CD14-positive monocyte (primary cell): Measurements from ENCODE around the gene RAPGEF6. TPM values are rescaled to one million over a fixed set of nuclear protein-coding genes. Genes with fewer than 3 reads are reported as not detected.

ENCODE experiments used
- DNase-seq, 3 donors: peaks; one replicate each; pipeline ENCODE4 v3.0.0-alpha.2; 2011 to 2022
- H2AFZ ChIP-seq: 2 replicates; pipeline ENCODE4 v1.6.0; 2012; ENCODE audit warnings: mild to moderate bottlenecking, low read depth, low read length, inconsistent platforms; ENCODE audit not compliant: insufficient read depth, poor library complexity, severe bottlenecking
- H3K27ac ChIP-seq, 2 donors: 1 replicate in 1 of 2; 2 replicates in 1 of 2; pipeline ENCODE4 v1.5.1; 2012 to 2013; ENCODE audit warnings: low read length in 2 of 2, control low read depth in 1 of 2, inconsistent platforms in 1 of 2, low read depth in 1 of 2, mild to moderate bottlenecking in 1 of 2
- H3K27me3 ChIP-seq, 2 donors: one replicate each; pipeline versions ENCODE4 v1.6.0 to v1.6.1; 2011 to 2013; ENCODE audit warnings: low read length in 2 of 2; ENCODE audit not compliant: control insufficient read depth in 2 of 2, insufficient read depth in 2 of 2
- H3K36me3 ChIP-seq, 2 donors: replicated peaks in 1 of 2; 1 replicate in 1 of 2; 2 replicates in 1 of 2; pipeline versions ENCODE4 v1.5.1 to v1.6.1; 2012 to 2013; ENCODE audit warnings: low read length in 2 of 2, control low read depth in 1 of 2, inconsistent platforms in 1 of 2, mild to moderate bottlenecking in 1 of 2; ENCODE audit not compliant: insufficient read depth in 2 of 2, control insufficient read depth in 1 of 2
- H3K4me1 ChIP-seq, 2 donors: 1 replicate in 1 of 2; 2 replicates in 1 of 2; pipeline versions ENCODE4 v1.5.1 to v1.6.1; 2012 to 2013; ENCODE audit warnings: low read length in 2 of 2, control low read depth in 1 of 2, inconsistent platforms in 1 of 2, mild to moderate bottlenecking in 1 of 2, moderate library complexity in 1 of 2; ENCODE audit not compliant: insufficient read depth in 2 of 2, control insufficient read depth in 1 of 2
- H3K4me2 ChIP-seq: replicated peaks from 2 replicates; pipeline ENCODE3; 2012; ENCODE audit warnings: low read length, moderate library complexity, mild to moderate bottlenecking; ENCODE audit not compliant: poor library complexity, severe bottlenecking; ENCODE audit errors: extremely low read depth
- H3K4me3 ChIP-seq, 3 experiments: fragments of 200-600 bp in 1 of 3; sonication (generic) in 1 of 3; replicated peaks in 1 of 3; 1 replicate in 2 of 3; 2 replicates in 1 of 3; pipeline ENCODE4 v1.5.1; 2011 to 2013; ENCODE audit warnings: low read length in 3 of 3, mild to moderate bottlenecking in 3 of 3, control low read depth in 2 of 3, low read depth in 2 of 3, inconsistent platforms in 1 of 3, moderate library complexity in 1 of 3
- H3K79me2 ChIP-seq: 2 replicates; pipeline ENCODE4 v1.6.0; 2012; ENCODE audit warnings: mild to moderate bottlenecking, control low read depth, inconsistent platforms, low read length, moderate library complexity; ENCODE audit not compliant: insufficient read depth
- H3K9ac ChIP-seq: 2 replicates; pipeline ENCODE4 v1.6.0; 2017; ENCODE audit warnings: low read length, mild to moderate bottlenecking; ENCODE audit not compliant: insufficient read depth, poor library complexity, severe bottlenecking
- H3K9me3 ChIP-seq, 2 donors: replicated peaks in 1 of 2; 1 replicate in 1 of 2; 2 replicates in 1 of 2; pipeline versions ENCODE4 v1.5.1 to v1.6.1; 2012 to 2013; ENCODE audit warnings: low read length in 2 of 2, control low read depth in 1 of 2; ENCODE audit not compliant: control insufficient read depth in 1 of 2, insufficient read depth in 1 of 2
- H4K20me1 ChIP-seq: 2 replicates; pipeline ENCODE4 v1.6.0; 2012; ENCODE audit warnings: mild to moderate bottlenecking, low read length, control low read depth, moderate library complexity; ENCODE audit not compliant: insufficient read depth
- H3K27ac Mint-ChIP-seq, 7 donors: one replicate each; pipeline ENCODE4 v1.8.0; 2020; ENCODE audit warnings: mild to moderate bottlenecking in 7 of 7, mixed read lengths in 7 of 7, moderate library complexity in 6 of 7, inconsistent platforms in 2 of 7
- H3K27me3 Mint-ChIP-seq, 3 donors: one replicate each; pipeline ENCODE4 v1.8.0; 2021 to 2022; ENCODE audit warnings: low read depth in 3 of 3, mild to moderate bottlenecking in 3 of 3, mixed read lengths in 3 of 3, moderate library complexity in 3 of 3, inconsistent platforms in 1 of 3
- H3K36me3 Mint-ChIP-seq, 2 donors: one replicate each; pipeline ENCODE4 v1.8.0; 2020; ENCODE audit warnings: mixed read lengths in 2 of 2, inconsistent platforms in 1 of 2, mild to moderate bottlenecking in 1 of 2
- H3K4me1 Mint-ChIP-seq: one replicate; pipeline ENCODE4 v1.8.0; 2020; ENCODE audit warnings: mild to moderate bottlenecking, mixed read lengths
- H3K4me3 Mint-ChIP-seq, 2 donors: one replicate each; pipeline ENCODE4 v1.8.0; 2020; ENCODE audit warnings: mild to moderate bottlenecking in 2 of 2, mixed read lengths in 2 of 2, moderate library complexity in 1 of 2
- H3K9me3 Mint-ChIP-seq, 7 donors: one replicate each; pipeline ENCODE4 v1.8.0; 2020 to 2022; ENCODE audit warnings: mixed read lengths in 7 of 7, mild to moderate bottlenecking in 6 of 7, moderate library complexity in 6 of 7, inconsistent platforms in 2 of 7
- CTCF ChIP-seq: fragments of 200-600 bp; IDR thresholded peaks from one replicate; pipeline ENCODE4 v1.8.0; 2022; ENCODE audit warnings: antibody characterized with exemption, mild to moderate bottlenecking
- WGBS: methylation state at CpG from one replicate; pipeline ENCODE4 v1.1.5; 2013; ENCODE audit warnings: missing lambda C conversion rate; ENCODE audit not compliant: insufficient coverage; 5-methylcytosine and 5-hydroxymethylcytosine counted together
- intact Hi-C, 2 donors: fragments of 100-400 bp; cut with micrococcal nuclease; formaldehyde crosslinking; loops; one replicate each; pipeline versions ENCODE4 v1.15.0 to v1.15.1; 2023
- polyA minus RNA-seq: library from RNA; depleted of rRNA, polyadenylated mRNA; stranded (reverse); fragments of >200 nt; gene quantifications from 2 replicates; pipeline ENCODE4 v1.2.3, GENCODE V29; 2012
- polyA plus RNA-seq, 3 donors: library from polyadenylated mRNA; depleted of rRNA in 1 of 3; unstranded in 2 of 3; stranded (reverse) in 1 of 3; fragments of 300-500 nt in 2 of 3; fragments of >200 nt in 1 of 3; fragmentation: Illumina TruSeq in 2 of 3; gene quantifications; 1 replicate in 2 of 3; 2 replicates in 1 of 3; pipeline ENCODE4 v1.2.3, GENCODE V29; 2012 to 2021
- total RNA-seq, 12 experiments: library from RNA in 1 of 12; stranded (reverse) in 1 of 12; fragments of 120-200 nt in 1 of 12; gene quantifications; one replicate each; pipeline ENCODE4 v1.2.4 and lab custom pipeline; 2013 to 2026; ENCODE audit warnings: mixed read lengths in 6 of 12, inconsistent platforms in 1 of 12

The RAPGEF6 gene, protein sequence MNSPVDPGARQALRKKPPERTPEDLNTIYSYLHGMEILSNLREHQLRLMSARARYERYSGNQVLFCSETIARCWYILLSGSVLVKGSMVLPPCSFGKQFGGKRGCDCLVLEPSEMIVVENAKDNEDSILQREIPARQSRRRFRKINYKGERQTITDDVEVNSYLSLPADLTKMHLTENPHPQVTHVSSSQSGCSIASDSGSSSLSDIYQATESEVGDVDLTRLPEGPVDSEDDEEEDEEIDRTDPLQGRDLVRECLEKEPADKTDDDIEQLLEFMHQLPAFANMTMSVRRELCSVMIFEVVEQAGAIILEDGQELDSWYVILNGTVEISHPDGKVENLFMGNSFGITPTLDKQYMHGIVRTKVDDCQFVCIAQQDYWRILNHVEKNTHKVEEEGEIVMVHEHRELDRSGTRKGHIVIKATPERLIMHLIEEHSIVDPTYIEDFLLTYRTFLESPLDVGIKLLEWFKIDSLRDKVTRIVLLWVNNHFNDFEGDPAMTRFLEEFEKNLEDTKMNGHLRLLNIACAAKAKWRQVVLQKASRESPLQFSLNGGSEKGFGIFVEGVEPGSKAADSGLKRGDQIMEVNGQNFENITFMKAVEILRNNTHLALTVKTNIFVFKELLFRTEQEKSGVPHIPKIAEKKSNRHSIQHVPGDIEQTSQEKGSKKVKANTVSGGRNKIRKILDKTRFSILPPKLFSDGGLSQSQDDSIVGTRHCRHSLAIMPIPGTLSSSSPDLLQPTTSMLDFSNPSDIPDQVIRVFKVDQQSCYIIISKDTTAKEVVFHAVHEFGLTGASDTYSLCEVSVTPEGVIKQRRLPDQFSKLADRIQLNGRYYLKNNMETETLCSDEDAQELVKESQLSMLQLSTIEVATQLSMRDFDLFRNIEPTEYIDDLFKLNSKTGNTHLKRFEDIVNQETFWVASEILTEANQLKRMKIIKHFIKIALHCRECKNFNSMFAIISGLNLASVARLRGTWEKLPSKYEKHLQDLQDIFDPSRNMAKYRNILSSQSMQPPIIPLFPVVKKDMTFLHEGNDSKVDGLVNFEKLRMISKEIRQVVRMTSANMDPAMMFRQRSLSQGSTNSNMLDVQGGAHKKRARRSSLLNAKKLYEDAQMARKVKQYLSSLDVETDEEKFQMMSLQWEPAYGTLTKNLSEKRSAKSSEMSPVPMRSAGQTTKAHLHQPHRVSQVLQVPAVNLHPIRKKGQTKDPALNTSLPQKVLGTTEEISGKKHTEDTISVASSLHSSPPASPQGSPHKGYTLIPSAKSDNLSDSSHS (N-terminal part only)
- total RNA-seq (2013), result 15.8 TPM
- polyA plus RNA-seq (1 to 10 TPM; 2.9 to 4.8 (median 4.8) TPM), polyA minus RNA-seq (8.1 and 8.5 TPM in 2 replicates), total RNA-seq (lab: John Stamatoyannopoulos, UW) (9.9 to 19.1 (median 13.4) reads per million in 11 experiments)

DNA sequence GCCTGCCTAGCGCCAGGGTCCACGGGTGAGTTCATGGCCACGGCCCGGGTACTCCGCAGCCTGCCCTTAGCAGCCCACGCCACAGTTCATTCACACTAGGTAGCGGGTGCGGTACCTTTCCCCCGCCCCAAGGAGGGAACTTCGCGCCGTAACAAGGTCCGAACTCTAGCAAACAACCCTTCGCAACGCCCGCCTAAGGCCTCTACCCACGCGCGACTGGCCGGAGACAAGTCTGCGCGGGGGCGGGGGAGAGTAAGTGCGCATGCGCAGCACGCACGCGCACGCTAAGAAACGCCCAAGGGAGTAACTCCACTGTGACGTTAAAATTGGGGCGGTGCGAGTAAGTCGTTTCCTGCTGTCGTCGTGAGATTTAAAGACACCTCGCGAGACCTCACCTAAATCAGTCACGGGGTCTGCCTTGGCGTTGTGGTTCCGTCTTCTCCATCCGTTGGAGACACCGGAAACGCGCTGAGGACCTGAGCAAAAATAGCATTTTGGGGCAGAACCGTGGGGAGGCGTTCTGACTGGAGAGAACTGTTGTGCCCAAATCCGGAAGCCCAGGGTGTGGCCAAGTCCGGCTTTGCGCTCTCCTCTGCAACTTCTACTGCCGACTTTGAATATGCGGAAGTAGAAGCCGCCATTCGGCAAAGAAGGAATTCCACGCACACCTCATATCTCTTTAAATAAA, at the start of gene RAPGEF6:
Gene RAPGEF6, minus strand, starts transcription at position 234 of the 688 bp plus-strand sequence. Its CDS starts 199 bp downstream, at position 35.
- Mint-ChIP-seq H3K4me1 (peaks cover 15% of the 10 kb centered on the region), H3K27ac (peak within 1 kb of the TSS; percentile 99 to 100 (median 99)), H3K9me3 (no peaks in the 10 kb centered on the region), H3K4me3 (peak within 1 kb of the TSS; percentile 91 to 97), H3K36me3 (no peaks in the 10 kb centered on the region), H3K27me3 (no peaks in the 10 kb centered on the region)
- peak; percentile 99 to 100 (median 100) for DNase-seq
- H3K4me2 ChIP-seq, result peak within 1 kb of the TSS; percentile 84
- H3K4me1 ChIP-seq, result peaks cover 22 to 45% of the 10 kb centered on the region in 2 donors
- H3K27me3 ChIP-seq, result no peaks in the 10 kb centered on the region
- H3K79me2 ChIP-seq, result peaks cover 46% of the 10 kb centered on the region
- H3K4me3 ChIP-seq, result peak within 1 kb of the TSS; percentile 60 to 85 (median 82)
- H3K9ac ChIP-seq, result peak within 1 kb of the TSS; percentile 97
- no peaks in the 10 kb centered on the region for H4K20me1 ChIP-seq
- intact Hi-C loops, result loop anchor here (2.0 to 5.0 kb wide), 2 partner anchors 157 to 162 kb away; partner anchors contain the start of gene FNIP1 (in 1 of the 2)
- peak within 1 kb of the TSS; percentile 90 to 99 for H3K27ac ChIP-seq
- peak within 1 kb of the TSS; percentile 82 for H2AFZ ChIP-seq
- under 1% methylated on average over 53 of the region's 55 CpGs for WGBS
- no peaks in the 10 kb centered on the region for H3K9me3 ChIP-seq
- no peaks in the 10 kb centered on the region for H3K36me3 ChIP-seq
- TF ChIP-seq CTCF, result no peak
